GM21825 (cell line): ENCODE results near the gene RNF25.
"Not testable (repeated sequence)": the region's sequence is repeated elsewhere in the genome, so short reads cannot be mapped to it uniquely, and the experiment has no call there.

Experiments used
- ATAC-seq: cut with Tn5 transposase; IDR thresholded peaks from one replicate; pipeline ENCODE4 v1.9.1; 2021; ENCODE audit warnings: mild to moderate bottlenecking, moderate library complexity; ENCODE audit not compliant: unreplicated experiment

The RNF25 gene

DNA sequence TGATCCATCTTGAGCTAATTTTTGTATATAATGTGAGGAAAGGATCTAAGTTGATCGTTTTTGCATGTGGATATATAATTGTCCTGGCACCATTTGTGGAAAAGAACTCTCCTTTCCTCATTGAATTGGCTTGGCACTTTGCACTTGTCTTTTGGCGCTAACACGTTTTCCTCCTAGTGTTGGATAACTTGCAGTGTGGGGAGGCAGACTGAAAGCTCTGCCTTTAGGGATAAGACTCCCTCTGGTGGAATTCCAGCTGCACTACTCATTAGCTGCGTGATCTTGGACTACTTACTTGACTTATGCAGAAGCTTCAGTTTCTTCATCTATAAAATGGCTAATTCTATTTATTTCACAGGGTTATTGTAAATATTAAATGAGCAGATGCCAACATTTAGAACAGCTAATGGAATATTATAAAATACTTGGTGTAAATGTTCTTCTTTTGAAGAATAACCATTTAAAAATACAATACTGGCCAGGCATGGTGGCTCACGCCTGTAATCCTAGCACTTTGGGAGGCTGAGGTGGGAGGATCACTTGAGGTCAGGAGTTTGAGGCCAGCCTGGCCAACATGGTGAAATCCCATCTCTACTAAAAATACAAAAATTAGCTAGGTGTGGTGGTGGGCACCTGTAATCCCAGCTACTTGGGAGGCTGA, 15.7 kb upstream of the RNF25 start:
- not testable (repeated sequence) for ATAC-seq

- no peak for ATAC-seq
These were observed 8.3 kb upstream of the RNF25 start for GRCh38 chr2:218680061-218680460.

GRCh38 chr2:218679119-218679518, 7.3 kb upstream of the RNF25 start:
- ATAC-seq: no peak

DNA sequence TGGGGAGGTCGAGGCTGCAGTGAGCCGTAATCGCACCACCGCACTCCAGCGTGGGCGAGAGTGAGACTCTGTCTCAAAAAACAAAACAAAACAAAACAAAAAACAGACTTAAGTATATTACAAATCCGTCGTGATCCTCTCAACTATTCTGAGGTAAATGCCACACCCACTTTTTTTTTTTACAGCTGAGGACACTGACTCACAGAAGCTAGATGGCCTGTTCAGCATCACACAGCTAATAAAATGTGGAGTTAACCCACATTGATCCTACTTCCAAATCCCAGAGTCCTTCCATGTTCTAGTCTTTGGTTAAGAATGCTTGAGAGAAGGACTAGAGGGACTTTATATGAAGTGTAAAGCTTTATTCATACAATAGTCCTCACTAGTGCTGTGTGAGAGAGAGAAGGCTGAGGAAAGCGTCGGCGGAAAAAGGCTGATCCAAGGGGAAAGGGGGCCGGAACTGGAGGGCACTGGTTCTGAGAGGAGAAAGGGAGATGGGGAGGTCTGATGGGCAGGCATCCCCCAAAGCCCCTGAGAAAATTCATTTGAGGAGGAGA, 627 bp downstream of the RNF25 start:
- ATAC-seq: peak; percentile 9

- ATAC-seq: no peak
These were observed 7.1 kb downstream of the RNF25 start for GRCh38 chr2:218664653-218665052.

- no peak for ATAC-seq
These were observed 7.9 kb downstream of the RNF25 start for GRCh38 chr2:218663901-218664300.

- ATAC-seq: no peak
These were observed 9.0 kb downstream of the RNF25 start for GRCh38 chr2:218662827-218663226.

- no peak for ATAC-seq
These were observed 9.4 kb downstream of the RNF25 start for GRCh38 chr2:218662377-218662776.

GRCh38 chr2:218659988-218660358, 11.8 kb downstream of the RNF25 start:
- no peak for ATAC-seq

- ATAC-seq: peak; percentile 97
These were observed 12.4 kb downstream of the RNF25 start, which contains the start of the genes BCS1L and ZNF142 for GRCh38 chr2:218659258-218659987. TSS of gene BCS1L (plus strand) at chr2:218659683. CDS start at chr2:218660988, 1,305 bp downstream. TSS of gene ZNF142 (minus strand) at chr2:218659623. CDS start at chr2:218656429, 3,194 bp downstream.

GRCh38 chr2:218658671-218659257, 13.0 kb downstream of the RNF25 start:
- peak; percentile 38 for ATAC-seq

GRCh38 chr2:218655751-218656150, 16.1 kb downstream of the RNF25 start:
- no peak for ATAC-seq

DNA sequence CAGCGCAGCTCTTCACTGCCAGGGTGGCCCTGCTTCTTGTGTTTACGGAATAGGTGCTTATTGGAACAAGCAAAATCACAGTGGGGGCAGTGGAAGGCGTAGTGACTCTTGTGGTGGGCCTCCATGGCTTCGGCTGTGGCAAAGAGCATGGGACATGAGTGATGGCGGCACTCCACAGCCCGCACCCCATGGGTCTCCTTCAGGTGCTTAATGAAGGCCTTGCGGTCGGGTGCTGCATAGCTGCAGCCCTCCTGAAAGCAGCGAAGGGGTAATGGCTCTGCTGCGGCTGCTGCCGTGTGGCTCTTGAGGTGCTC, 23.1 kb downstream of the RNF25 start:
- no peak for ATAC-seq

- ATAC-seq: peak; percentile 42
These were observed 23.6 kb downstream of the RNF25 start for GRCh38 chr2:218648088-218648786.

DNA sequence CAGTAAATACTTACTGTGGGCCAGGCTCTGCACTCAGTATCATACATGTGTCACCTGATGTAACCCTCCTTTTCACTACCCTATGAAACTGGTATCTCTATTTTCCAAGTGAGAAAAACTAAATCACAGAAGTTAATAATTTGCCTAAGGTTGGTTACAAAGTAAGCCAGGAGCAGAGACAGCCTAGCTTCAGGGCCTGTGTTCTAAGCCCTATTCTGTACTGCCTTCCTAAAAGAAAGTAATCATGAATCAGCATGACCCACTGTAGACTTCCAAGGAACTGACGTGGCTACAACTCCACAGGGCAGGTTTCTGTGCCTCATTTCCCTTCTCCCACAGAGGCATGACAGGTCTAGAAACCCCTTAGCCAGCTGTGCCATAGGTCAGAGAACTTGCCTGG, 26.7 kb downstream of the RNF25 start:
- peak; percentile 60 for ATAC-seq

DNA sequence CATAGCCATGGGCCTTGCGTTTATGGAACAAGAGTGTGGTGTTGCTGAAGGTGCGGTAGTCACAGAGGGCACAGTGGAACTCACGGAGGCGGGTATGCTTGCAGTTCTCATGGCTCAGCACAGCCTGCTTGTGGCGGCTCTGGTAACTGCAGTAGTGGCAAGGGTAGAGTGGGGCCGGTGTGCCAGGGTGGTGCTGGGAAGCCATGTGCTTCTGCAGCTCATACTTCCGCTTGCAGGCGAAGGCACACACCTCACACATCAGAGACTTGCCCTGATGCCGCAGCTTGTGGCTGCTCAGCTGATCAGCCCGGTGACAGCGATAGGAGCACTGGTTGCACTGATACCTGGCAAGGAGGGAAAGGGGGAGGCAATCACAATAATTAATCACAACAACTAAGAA, 27.1 kb downstream of the RNF25 start:
- no peak for ATAC-seq

DNA sequence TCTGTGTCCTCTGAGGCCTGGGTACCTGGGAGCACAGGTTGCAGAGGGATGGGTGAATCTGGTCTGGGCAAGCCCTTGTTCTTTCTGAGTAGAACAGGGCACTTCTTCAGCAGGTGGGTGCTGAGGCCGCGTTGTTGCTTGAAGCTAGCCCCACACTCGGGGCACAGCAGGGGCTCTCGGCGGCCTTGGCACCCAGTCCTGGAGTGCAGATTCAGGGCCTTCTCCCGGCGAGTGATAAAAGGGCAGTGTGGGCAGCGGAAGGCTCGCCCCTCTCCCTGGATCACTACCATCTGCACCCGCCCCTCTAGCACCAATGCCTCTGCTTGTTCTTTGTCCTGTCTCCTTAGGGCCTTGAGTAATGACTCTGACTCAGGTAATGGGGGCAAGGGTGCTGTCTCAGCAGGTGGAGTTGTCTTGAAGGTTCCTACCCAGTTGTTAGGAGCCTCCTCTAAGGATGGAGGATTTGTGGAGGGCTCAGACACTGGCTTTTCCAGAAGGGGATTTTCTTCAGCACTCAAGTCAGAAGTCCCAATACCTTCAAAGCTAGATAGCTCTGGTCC, 28.0 kb downstream of the RNF25 start:
- ATAC-seq: no peak

GRCh38 chr2:218642786-218643185, 29.0 kb downstream of the RNF25 start:
- no peak for ATAC-seq

DNA sequence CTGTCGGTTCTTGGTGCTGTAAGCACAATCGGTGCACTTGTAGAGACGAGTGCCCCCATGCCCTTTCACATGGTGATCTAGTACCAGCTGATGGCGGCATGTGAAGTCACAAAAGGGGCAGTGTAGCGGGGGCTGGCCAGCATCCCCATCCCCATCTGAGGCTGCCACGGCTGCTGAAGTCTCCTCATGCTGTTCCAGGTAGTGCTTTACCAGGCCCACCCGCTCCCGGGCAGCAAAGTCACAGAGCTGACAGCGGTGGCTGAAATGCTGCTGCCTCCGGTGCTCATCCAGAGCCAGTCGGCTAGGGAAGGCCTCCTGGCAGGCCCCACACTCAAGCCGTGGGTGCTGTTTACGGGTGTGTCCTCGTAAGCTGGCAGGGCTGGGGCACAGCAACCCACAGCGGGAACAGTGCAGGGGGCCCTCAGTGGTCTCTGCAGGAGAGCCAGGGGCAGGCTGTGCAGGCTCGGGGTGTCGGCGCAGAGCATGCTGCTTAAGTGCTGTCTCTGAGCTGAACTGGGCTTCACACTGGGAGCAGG, 29.6 kb downstream of the RNF25 start:
- ATAC-seq: no peak

- ATAC-seq: no peak
These were observed 33.4 kb downstream of the RNF25 start for GRCh38 chr2:218638372-218638771.

- ATAC-seq: no peak
These were observed 36.1 kb downstream of the RNF25 start for GRCh38 chr2:218635719-218636118.
